ENCODE data around the gene DNAJC4.

DNA sequence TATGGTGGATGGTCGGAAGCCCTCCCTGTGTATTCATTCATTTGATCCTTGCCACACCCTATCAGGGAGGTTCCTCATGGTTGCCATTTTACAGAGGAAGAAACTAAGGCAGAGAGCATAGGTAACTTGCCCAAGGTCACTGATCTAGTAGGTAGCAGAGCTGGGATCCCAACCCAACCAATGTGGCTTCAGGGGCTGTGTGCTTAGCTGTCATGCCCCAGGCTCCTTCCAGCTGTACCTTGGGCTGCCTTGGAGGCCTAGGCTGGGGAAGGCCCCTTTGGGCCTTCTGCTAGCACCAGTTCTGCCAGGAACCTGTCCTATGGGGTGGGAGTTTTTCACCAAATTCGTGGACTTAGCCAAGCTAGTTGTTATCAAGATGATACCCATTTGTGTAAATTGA lies 45.5 kb downstream of the DNAJC4 start:
- no peak for TF ChIP-seq EZH2 (IDR thresholded peaks at IDR 0.05; ENCODE audit: low read depth)
- TF ChIP-seq, protein P1, sequence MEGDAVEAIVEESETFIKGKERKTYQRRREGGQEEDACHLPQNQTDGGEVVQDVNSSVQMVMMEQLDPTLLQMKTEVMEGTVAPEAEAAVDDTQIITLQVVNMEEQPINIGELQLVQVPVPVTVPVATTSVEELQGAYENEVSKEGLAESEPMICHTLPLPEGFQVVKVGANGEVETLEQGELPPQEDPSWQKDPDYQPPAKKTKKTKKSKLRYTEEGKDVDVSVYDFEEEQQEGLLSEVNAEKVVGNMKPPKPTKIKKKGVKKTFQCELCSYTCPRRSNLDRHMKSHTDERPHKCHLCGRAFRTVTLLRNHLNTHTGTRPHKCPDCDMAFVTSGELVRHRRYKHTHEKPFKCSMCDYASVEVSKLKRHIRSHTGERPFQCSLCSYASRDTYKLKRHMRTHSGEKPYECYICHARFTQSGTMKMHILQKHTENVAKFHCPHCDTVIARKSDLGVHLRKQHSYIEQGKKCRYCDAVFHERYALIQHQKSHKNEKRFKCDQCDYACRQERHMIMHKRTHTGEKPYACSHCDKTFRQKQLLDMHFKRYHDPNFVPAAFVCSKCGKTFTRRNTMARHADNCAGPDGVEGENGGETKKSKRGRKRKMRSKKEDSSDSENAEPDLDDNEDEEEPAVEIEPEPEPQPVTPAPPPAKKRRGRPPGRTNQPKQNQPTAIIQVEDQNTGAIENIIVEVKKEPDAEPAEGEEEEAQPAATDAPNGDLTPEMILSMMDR (conservative IDR thresholded peaks at IDR 0.05): no peak

All from PC-9 (cell line).